DOHH2 (cell line): ENCODE data around the gene RPS6KL1.

Experiments used
- EZH2phosphoT487 ChIP-seq: fragments of 200-600 bp; sonication (generic); IDR thresholded peaks from 2 replicates; pipeline ENCODE4 v1.6.1; 2017; ENCODE audit warnings: borderline replicate concordance, mild to moderate bottlenecking, antibody characterized with exemption, low read length, moderate library complexity, mixed read lengths
- TF ChIP-seq, protein P1 (sequence below): fragments of 200-600 bp; sonication (generic); IDR thresholded peaks from one replicate; pipeline ENCODE4 v1.5.1; 2014; ENCODE audit warnings: antibody characterized with exemption, mild to moderate bottlenecking, low read depth, low read length; ENCODE audit not compliant: poor library complexity, severe bottlenecking

DNA sequence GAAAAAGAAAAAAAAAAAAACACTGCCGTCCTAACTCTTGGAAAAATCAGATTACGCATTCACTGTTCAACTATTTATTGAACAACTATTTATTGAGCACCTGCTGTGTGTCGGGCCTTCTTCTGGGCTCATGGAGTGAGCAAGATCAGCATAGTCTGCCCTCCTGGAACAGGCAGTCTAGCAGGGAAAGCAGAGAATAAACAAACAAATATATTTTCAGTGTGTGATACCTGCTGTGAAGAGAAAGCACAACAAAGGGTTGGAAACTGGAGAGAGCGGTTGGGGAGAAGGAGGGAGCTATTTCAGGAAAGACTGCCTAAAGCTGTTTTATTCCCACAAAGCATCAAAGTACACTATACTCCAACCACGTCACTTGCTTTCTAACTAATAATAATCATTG, 57.9 kb downstream of the RPS6KL1 start:
- TF ChIP-seq, protein P1, sequence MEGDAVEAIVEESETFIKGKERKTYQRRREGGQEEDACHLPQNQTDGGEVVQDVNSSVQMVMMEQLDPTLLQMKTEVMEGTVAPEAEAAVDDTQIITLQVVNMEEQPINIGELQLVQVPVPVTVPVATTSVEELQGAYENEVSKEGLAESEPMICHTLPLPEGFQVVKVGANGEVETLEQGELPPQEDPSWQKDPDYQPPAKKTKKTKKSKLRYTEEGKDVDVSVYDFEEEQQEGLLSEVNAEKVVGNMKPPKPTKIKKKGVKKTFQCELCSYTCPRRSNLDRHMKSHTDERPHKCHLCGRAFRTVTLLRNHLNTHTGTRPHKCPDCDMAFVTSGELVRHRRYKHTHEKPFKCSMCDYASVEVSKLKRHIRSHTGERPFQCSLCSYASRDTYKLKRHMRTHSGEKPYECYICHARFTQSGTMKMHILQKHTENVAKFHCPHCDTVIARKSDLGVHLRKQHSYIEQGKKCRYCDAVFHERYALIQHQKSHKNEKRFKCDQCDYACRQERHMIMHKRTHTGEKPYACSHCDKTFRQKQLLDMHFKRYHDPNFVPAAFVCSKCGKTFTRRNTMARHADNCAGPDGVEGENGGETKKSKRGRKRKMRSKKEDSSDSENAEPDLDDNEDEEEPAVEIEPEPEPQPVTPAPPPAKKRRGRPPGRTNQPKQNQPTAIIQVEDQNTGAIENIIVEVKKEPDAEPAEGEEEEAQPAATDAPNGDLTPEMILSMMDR: no peak
- TF ChIP-seq EZH2phosphoT487: no peak
